Stomach (tissue), 4 donors: ENCODE data around the gene PTPN3.

Experiments used
- CTCF ChIP-seq, 7 experiments: fragments of 450-650 bp in 4 of 7; fragments of 200-600 bp in 3 of 7; sonication (generic) in 3 of 7; IDR thresholded peaks; one replicate each; pipeline ENCODE4 v1.5.1; 2016 to 2019; ENCODE audit warnings: antibody characterized with exemption in 7 of 7, control low read depth in 2 of 7, mild to moderate bottlenecking in 1 of 7
- EP300 ChIP-seq: sonication (generic); formaldehyde crosslinking; IDR thresholded peaks from one replicate; pipeline ENCODE4 v1.6.1; 2017; ENCODE audit warnings: antibody characterized with exemption
- POLR2A ChIP-seq, 4 donors: fragments of 450-650 bp; IDR thresholded peaks; one replicate each; pipeline ENCODE4 v1.6.1; 2016; ENCODE audit warnings: antibody characterized with exemption in 4 of 4, control low read depth in 2 of 4, mild to moderate bottlenecking in 1 of 4, moderate library complexity in 1 of 4
- POLR2AphosphoS5 ChIP-seq, 3 donors: sonication (generic); formaldehyde crosslinking; IDR thresholded peaks; one replicate each; pipeline ENCODE4 v1.6.1; 2016; ENCODE audit warnings: antibody characterized with exemption in 3 of 3

GRCh38 chr9:109448223-109448622, 49.9 kb downstream of the PTPN3 start:
- TF ChIP-seq POLR2AphosphoS5 (IDR thresholded peaks at IDR 0.05) = no peak
- no peak for TF ChIP-seq CTCF (IDR thresholded peaks at IDR 0.05)
- no peak for TF ChIP-seq POLR2A (IDR thresholded peaks at IDR 0.05)
- no peak for TF ChIP-seq EP300
